GM12874 (cell line): ENCODE measurements around the gene ARHGAP23.

Source experiments
- CTCF ChIP-seq: IDR thresholded peaks from 2 replicates; pipeline ENCODE4 v1.5.1; 2011; ENCODE audit warnings: low read depth, mild to moderate bottlenecking, control low read depth, low read length, moderate library complexity; ENCODE audit not compliant: insufficient read depth

The ARHGAP23 gene

GRCh38 chr17:38453951-38454421 is 25.7 kb downstream of the ARHGAP23 start:
- TF ChIP-seq CTCF, result no peak

- no peak for TF ChIP-seq CTCF
Observed at GRCh38 chr17:38454532-38454931, 26.3 kb downstream of the ARHGAP23 start.

GRCh38 chr17:38455288-38455915 is 27.1 kb downstream of the ARHGAP23 start:
- TF ChIP-seq CTCF, result no peak

- TF ChIP-seq CTCF, result no peak
Observed at GRCh38 chr17:38456031-38456815, 28.0 kb downstream of the ARHGAP23 start.

GRCh38 chr17:38457577-38458371 is 29.5 kb downstream of the ARHGAP23 start:
- no peak for TF ChIP-seq CTCF

GRCh38 chr17:38458521-38458920 is 30.3 kb downstream of the ARHGAP23 start:
- no peak for TF ChIP-seq CTCF

GRCh38 chr17:38459567-38459966 is 31.3 kb downstream of the ARHGAP23 start:
- TF ChIP-seq CTCF, result no peak
